Astrocyte (in vitro differentiated cells and primary cell): ENCODE measurements around the gene UBE2F. TPM values are rescaled to one million over a fixed set of nuclear protein-coding genes. Genes with fewer than 3 reads are reported as not detected.

Experiments
- DNase-seq: peaks from one replicate; pipeline ENCODE4 v3.0.0-alpha.2; 2010; ENCODE audit warnings: low read depth
- FAIRE-seq: peaks from 2 replicates; lab custom pipeline; 2011; peaks lifted over from hg19 to GRCh38; lab: Jason Lieb, UNC
- H2AFZ ChIP-seq: 2 replicates; pipeline ENCODE4 v1.6.0; 2012; ENCODE audit warnings: low read depth, low read length, inconsistent platforms
- H3K27ac ChIP-seq: 2 replicates; pipeline ENCODE4 v1.5.1; 2011; ENCODE audit warnings: low read depth, low read length, inconsistent platforms
- H3K27me3 ChIP-seq: 2 replicates; pipeline ENCODE4 v1.6.0; 2011; ENCODE audit warnings: low read length, inconsistent platforms; ENCODE audit not compliant: insufficient read depth
- H3K36me3 ChIP-seq: 2 replicates; pipeline ENCODE4 v1.5.1; 2011; ENCODE audit warnings: low read length, inconsistent platforms; ENCODE audit not compliant: insufficient read depth
- H3K4me1 ChIP-seq: 2 replicates; pipeline ENCODE4 v1.5.1; 2011; ENCODE audit warnings: low read length, inconsistent platforms; ENCODE audit not compliant: insufficient read depth
- H3K4me2 ChIP-seq: 2 replicates; pipeline ENCODE4 v1.6.0; 2012; ENCODE audit warnings: low read length, inconsistent platforms
- H3K4me3 ChIP-seq: 2 replicates; pipeline ENCODE4 v1.5.1; 2011; ENCODE audit warnings: low read depth, mild to moderate bottlenecking, low read length, inconsistent platforms; ENCODE audit not compliant: insufficient read depth
- H3K79me2 ChIP-seq: 2 replicates; pipeline ENCODE4 v1.6.0; 2012; ENCODE audit warnings: mild to moderate bottlenecking, low read length, inconsistent platforms; ENCODE audit not compliant: insufficient read depth
- H3K9ac ChIP-seq: 2 replicates; pipeline ENCODE4 v1.6.0; 2012; ENCODE audit warnings: mild to moderate bottlenecking, low read length, inconsistent platforms
- H3K9me3 ChIP-seq: 2 replicates; pipeline ENCODE4 v1.5.1; 2012; ENCODE audit warnings: low read depth, mild to moderate bottlenecking, low read length, inconsistent platforms; ENCODE audit not compliant: insufficient read depth
- H4K20me1 ChIP-seq: 2 replicates; pipeline ENCODE4 v1.6.0; 2012; ENCODE audit warnings: low read length, inconsistent platforms; ENCODE audit not compliant: insufficient read depth
- H3K27ac Mint-ChIP-seq: one replicate; pipeline ENCODE4 v1.8.0; 2021; ENCODE audit warnings: mild to moderate bottlenecking, mixed read lengths; ENCODE audit not compliant: unreplicated experiment
- H3K27me3 Mint-ChIP-seq: one replicate; pipeline ENCODE4 v1.8.0; 2021; ENCODE audit warnings: low read depth, mixed read lengths; ENCODE audit not compliant: unreplicated experiment
- H3K36me3 Mint-ChIP-seq: one replicate; pipeline ENCODE4 v1.8.0; 2021; ENCODE audit warnings: low read depth, mixed read lengths; ENCODE audit not compliant: unreplicated experiment
- H3K4me1 Mint-ChIP-seq: one replicate; pipeline ENCODE4 v1.8.0; 2021; ENCODE audit warnings: low read depth, mixed read lengths; ENCODE audit not compliant: unreplicated experiment
- H3K4me3 Mint-ChIP-seq: one replicate; pipeline ENCODE4 v1.8.0; 2021; ENCODE audit warnings: mild to moderate bottlenecking, moderate library complexity, mixed read lengths; ENCODE audit not compliant: unreplicated experiment
- H3K9me3 Mint-ChIP-seq: one replicate; pipeline ENCODE4 v1.8.0; 2021; ENCODE audit warnings: mild to moderate bottlenecking, mixed read lengths; ENCODE audit not compliant: unreplicated experiment
- EZH2 ChIP-seq: IDR thresholded peaks from 2 replicates; pipeline ENCODE4 v1.6.1; 2012; ENCODE audit warnings: mild to moderate bottlenecking, low read length, inconsistent platforms; ENCODE audit not compliant: insufficient read depth
- total RNA-seq: library from RNA; stranded (reverse); gene quantifications from 2 replicates; pipeline ENCODE4 v1.2.1, GENCODE V29; 2021
- TF ChIP-seq, protein P1 (sequence below): IDR thresholded peaks from 2 replicates; pipeline ENCODE4 v1.5.1; 2011; ENCODE audit warnings: low read depth, mild to moderate bottlenecking, inconsistent platforms, low read length, moderate library complexity; ENCODE audit not compliant: insufficient read depth

The UBE2F gene
- total RNA-seq, 1 donor from 2014 or later, result 67.1 TPM

DNA sequence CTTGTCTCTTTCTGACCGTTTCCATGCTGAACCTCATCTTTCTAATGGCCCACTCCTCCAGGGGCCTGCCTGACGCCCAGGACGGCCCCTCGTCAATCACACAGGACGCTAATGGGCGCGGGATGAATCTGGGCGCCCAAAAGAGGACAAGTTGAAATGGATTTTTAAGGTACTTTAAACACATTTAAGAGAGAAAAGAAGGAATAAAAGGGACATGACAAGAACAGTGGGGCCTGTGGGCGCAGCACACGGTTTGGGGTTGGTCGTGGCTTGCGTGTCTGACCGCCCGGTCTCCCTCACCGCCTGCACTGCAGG lies 607 bp upstream of the UBE2F start:
- DNase-seq (no peak), FAIRE-seq (no peak)
- peaks cover 17% of the 10 kb centered on the region for H3K4me1 Mint-ChIP-seq
- Histone ChIP-seq H2AFZ (peak overlapping the region; percentile 99), H3K4me2 (peak overlapping the region; percentile 97), H3K36me3 (no peaks in the 10 kb centered on the region), H3K9me3 (peaks cover 20% of the 10 kb centered on the region), H3K4me1 (peaks cover 16% of the 10 kb centered on the region), H3K79me2 (peaks cover 40% of the 10 kb centered on the region), H3K27me3 (no peaks in the 10 kb centered on the region), H3K9ac (peak overlapping the region; percentile 72), H3K4me3 (peak overlapping the region; percentile 81), H3K27ac (no peak overlapping the region), H4K20me1 (peaks cover 38% of the 10 kb centered on the region)
- peak overlapping the region; percentile 85 for H3K4me3 Mint-ChIP-seq
- peaks cover 5% of the 10 kb centered on the region for H3K36me3 Mint-ChIP-seq
- TF ChIP-seq EZH2, result no peak
- TF ChIP-seq, protein P1, sequence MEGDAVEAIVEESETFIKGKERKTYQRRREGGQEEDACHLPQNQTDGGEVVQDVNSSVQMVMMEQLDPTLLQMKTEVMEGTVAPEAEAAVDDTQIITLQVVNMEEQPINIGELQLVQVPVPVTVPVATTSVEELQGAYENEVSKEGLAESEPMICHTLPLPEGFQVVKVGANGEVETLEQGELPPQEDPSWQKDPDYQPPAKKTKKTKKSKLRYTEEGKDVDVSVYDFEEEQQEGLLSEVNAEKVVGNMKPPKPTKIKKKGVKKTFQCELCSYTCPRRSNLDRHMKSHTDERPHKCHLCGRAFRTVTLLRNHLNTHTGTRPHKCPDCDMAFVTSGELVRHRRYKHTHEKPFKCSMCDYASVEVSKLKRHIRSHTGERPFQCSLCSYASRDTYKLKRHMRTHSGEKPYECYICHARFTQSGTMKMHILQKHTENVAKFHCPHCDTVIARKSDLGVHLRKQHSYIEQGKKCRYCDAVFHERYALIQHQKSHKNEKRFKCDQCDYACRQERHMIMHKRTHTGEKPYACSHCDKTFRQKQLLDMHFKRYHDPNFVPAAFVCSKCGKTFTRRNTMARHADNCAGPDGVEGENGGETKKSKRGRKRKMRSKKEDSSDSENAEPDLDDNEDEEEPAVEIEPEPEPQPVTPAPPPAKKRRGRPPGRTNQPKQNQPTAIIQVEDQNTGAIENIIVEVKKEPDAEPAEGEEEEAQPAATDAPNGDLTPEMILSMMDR, result no peak
- no peaks in the 10 kb centered on the region for H3K27me3 Mint-ChIP-seq
- H3K27ac Mint-ChIP-seq, result peak overlapping the region; percentile 23
- H3K9me3 Mint-ChIP-seq, result peaks cover 13% of the 10 kb centered on the region

DNA sequence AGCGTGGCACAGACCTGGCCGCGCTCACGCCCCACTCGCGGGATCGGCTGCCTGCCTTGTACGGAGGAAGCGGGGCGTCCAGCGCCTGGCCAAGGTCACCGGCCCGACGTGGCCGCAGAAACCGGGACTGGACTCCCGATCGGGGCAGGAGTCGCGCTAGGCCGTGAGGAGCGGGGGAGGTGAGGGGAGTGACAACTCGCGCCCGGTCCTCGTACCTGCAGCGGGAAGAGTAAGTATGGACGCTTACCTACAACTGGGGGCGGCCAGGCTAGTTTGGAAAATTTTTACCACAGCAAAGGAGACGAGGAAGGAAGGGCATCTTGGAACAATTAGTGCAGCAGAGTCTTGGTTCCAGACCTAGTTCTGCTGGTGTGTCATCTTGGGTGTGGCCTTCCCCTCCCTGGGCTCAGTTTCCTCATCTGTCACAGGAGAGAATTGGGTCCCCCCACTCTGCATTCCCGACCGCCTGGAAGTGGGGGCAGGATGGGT lies 693 bp downstream of the UBE2F start:
- no peak for TF ChIP-seq EZH2
- TF ChIP-seq, protein P1, result no peak
- peak overlapping the region; percentile 75 for H3K4me3 ChIP-seq
- H3K27ac Mint-ChIP-seq, result peak overlapping the region; percentile 80
- H3K4me1 ChIP-seq, result peaks cover 16% of the 10 kb centered on the region
- H3K36me3 Mint-ChIP-seq, result peaks cover 7% of the 10 kb centered on the region
- DNase-seq (no peak), FAIRE-seq (no peak)
- peaks cover 6% of the 10 kb centered on the region for H3K9me3 ChIP-seq
- H3K79me2 ChIP-seq, result peaks cover 53% of the 10 kb centered on the region
- peaks cover 17% of the 10 kb centered on the region for H3K4me1 Mint-ChIP-seq
- peak overlapping the region; percentile 96 for H3K4me3 Mint-ChIP-seq
- H3K36me3 ChIP-seq, result no peaks in the 10 kb centered on the region
- H4K20me1 ChIP-seq, result peaks cover 49% of the 10 kb centered on the region
- peak overlapping the region; percentile 31 for H3K27ac ChIP-seq
- no peaks in the 10 kb centered on the region for H3K27me3 ChIP-seq
- H3K27me3 Mint-ChIP-seq, result no peaks in the 10 kb centered on the region
- peak overlapping the region; percentile 97 for H3K4me2 ChIP-seq
- peak overlapping the region; percentile 83 for H3K9ac ChIP-seq
- peaks cover 9% of the 10 kb centered on the region for H3K9me3 Mint-ChIP-seq
- peak overlapping the region; percentile 74 for H2AFZ ChIP-seq

DNA sequence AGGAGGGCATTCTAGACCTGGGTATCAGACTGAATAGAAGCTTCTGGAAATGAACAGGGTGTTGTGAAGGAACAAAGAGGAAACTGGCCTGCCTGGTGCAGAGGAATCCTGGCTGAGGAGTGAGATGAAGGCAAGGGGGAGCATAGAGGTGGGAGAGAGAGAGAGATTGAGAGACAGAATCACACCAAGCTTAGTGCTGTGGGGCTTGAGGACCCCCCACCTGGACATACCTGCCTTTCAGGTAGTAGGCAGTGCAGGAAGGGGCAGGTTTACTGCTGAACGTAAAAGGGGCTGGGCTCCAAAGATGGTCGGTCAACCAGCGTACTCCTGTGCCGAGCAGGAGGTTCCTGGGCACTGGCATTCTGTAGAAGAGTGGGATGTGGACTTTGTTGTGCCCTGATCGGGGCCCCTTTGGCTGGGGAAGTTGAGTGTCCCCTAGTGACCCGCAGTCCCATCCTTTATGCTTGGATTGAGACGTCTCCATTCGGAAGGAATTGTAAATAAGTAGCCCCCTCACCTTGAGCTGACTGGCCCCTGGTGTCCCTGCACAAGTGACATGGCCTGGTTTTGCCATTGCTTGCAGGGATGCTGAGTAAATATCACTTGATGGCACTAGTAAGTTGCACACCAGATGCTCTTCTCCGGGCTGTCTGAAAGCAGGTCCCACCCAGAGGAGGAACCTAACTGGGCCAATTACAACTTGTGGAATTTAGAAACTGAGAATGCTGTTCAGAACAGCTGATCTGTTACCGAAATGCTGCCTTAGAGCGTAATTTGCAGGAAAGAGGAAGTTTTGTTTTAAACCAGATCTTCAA lies 1.4 kb downstream of the UBE2F start:
- Histone ChIP-seq H3K79me2 (peaks cover 59% of the 10 kb centered on the region), H3K4me3 (peak overlapping the region; percentile 75), H3K27me3 (no peaks in the 10 kb centered on the region), H4K20me1 (peaks cover 54% of the 10 kb centered on the region), H3K9ac (peak overlapping the region; percentile 83), H3K36me3 (no peaks in the 10 kb centered on the region), H2AFZ (no peak overlapping the region), H3K4me2 (peak overlapping the region; percentile 97), H3K9me3 (no peaks in the 10 kb centered on the region), H3K27ac (no peak overlapping the region), H3K4me1 (peaks cover 16% of the 10 kb centered on the region)
- H3K36me3 Mint-ChIP-seq, result peaks cover 7% of the 10 kb centered on the region
- FAIRE-seq, result no peak
- H3K27ac Mint-ChIP-seq, result peak overlapping the region; percentile 80
- H3K4me3 Mint-ChIP-seq, result peak overlapping the region; percentile 96
- TF ChIP-seq, protein P1, result no peak
- no peak for TF ChIP-seq EZH2
- H3K27me3 Mint-ChIP-seq, result no peaks in the 10 kb centered on the region
- peaks cover 2% of the 10 kb centered on the region for H3K9me3 Mint-ChIP-seq
- DNase-seq, result peak; percentile 28
- peaks cover 17% of the 10 kb centered on the region for H3K4me1 Mint-ChIP-seq
